GM18867 (cell line): ENCODE results near the gene COL6A5.
"Not testable (repeated sequence)": the region's sequence is repeated elsewhere in the genome, so short reads cannot be mapped to it uniquely, and the experiment has no call there.

ENCODE experiments used
- ATAC-seq: cut with Tn5 transposase; IDR thresholded peaks from one replicate; pipeline ENCODE4 v1.9.1; 2021; ENCODE audit warnings: mild to moderate bottlenecking, moderate library complexity; ENCODE audit not compliant: unreplicated experiment

The COL6A5 gene

DNA sequence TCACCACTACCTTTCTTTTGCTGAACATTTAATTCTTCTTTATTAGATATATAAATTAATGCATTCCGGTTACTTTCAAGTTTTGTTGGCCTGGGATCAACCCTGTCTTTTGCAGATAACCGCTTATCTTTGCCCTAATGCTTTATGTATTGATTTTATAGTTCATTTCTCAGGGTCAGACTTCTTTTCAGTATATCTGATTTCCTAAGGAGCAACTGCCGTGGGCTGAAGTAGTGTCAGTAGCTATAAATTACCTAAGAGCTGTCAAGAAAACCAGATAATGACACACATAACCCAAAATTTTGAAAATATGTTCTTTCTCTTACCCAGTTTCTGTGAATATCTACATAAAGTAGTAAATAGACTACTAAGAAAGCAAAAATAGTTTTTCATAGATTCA, 38.0 kb downstream of the COL6A5 start:
- no peak for ATAC-seq

DNA sequence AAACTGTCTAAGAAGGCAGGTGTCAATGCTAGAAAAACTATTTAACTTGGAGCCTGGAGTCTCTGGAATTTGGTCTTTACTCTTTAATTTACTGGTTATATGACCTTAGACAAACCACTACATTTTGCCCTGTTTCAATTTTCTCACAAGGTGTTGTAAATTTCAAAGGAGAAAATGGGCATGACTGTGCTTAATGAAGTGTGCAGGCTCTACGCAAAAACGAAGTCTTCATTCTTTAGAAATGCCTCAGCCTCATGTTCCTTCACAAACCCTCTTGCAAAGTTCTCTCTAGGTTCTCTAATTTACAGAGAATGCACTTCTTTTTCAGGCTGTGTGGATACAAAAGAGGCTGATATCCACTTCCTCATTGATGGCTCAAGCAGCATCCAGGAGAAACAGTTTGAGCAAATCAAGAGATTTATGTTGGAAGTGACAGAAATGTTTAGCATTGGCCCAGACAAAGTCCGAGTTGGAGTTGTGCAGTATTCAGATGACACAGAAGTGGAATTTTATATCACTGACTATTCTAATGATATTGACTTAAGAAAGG, 39.1 kb downstream of the COL6A5 start:
- ATAC-seq: no peak

DNA sequence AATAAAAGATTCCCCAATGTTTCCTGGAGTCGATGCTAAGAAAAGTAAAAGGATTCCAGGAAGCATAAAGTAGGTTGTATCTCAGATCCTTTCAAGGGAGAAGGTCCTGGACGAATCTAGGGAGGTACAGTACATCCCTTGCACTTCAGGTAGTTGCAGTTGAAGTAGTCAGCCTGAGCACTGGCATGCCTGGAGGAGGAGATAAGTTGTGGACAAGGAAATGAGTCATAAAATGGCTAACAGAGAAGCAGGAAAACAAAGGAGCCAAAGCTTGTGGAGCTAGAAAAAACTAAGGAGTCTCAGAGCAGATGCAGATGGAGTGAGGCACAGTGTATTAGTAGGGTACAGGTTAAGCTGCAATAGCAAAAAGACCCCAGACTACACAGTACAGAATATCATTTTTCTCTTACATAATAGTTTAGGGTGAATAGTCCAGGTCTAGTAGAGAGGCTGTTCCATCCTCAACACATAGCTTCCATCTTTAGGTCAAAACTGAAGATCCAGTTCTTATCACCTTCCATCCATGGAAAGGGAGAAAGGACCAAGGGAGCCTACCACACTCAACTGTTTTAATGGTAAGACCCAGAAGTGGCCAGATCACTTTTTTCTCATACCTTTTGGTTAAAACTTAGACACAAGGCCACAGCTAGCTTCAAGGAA, 41.3 kb downstream of the COL6A5 start:
- no peak for ATAC-seq

DNA sequence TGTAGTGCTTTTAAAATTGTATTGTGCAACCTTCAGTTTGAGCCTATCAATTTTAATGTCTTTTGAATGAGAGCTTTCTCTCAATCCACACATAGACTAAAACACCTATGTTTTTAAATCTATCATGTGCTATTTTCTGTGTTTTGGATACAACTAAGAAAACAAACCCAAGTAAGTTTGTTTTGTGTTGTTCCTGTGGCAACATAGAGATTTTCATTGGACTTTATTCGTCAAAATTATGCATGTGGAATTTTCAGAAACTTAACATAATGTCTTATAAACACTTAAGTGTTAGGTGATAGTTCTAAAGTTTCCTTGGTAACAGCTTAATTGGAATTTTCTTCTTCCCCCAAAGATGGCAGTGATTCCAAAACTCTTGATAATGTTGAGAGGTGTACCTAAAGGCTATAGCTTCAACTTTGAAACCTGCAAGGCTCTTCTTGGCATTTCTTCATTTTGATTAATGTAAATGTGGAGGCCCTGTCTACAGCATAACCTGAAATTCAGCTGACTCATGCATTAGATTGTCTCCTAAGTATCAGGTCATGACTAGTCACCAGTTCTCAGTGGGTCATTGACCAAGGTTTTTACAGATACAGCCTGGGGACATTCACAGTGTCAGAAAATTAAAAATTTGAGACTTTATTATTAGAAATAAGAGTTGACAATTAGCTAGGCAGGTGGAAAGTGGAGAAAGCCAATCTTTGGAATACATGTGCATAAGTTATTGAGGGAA, 44.4 kb downstream of the COL6A5 start:
- ATAC-seq: no peak

DNA sequence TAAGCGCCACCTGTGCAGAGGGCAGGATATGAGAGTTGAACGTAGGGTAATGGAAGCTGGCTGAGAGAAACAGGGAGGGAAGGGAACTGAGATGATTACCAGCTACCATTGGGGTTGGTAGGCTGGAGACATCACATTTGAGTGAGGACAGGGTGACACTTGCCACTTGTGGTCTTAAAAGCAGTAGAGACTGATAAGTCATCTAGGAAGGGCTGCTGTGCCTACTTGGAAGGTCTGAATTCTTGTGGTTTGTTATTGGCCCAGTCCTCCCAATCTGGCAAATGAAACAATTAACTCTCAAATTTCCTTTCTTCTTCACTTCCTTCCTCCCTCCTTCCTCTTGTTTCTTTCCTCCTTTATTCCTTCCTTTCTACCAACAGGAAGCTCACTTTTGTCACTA, 46.8 kb downstream of the COL6A5 start:
- ATAC-seq: no peak

DNA sequence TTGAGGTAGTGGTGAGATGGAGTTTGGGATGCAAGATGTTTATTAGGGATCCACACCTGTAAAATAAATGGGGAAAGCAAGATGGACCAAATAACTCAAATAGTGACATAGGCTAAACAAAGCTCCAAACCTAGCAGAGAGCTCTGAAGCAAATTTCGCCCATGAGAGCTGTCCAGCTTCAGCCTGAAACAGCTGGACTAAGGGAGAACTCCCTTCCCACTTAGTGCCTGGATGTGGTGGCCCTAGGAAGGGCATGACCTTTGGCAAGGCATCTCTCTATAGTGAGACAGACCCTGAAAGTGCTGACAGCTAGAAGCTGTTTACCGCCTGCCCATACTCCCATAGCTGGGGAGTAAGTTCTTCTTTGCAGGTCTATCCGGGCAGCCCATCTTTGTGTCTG, 48.1 kb downstream of the COL6A5 start:
- ATAC-seq: no peak

DNA sequence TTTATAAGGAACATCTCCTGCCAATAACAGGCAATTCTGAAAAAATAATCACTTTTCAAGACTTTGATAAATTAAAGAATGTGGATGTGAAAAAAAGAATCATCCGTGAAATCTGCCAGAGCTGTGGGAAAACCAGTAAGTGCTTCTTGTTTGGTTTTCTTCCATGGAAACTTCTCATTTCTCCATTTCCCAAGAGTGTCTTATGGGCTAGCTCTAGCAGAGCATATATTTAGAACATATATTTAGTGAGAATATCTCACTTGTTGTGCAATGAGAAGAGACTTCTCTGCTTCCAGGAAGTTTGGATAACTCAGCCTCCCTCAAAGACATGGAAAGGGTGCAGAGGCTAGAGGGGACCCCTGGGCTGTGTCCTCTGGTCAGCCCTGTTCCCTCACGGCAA, 49.9 kb downstream of the COL6A5 start:
- no peak for ATAC-seq

DNA sequence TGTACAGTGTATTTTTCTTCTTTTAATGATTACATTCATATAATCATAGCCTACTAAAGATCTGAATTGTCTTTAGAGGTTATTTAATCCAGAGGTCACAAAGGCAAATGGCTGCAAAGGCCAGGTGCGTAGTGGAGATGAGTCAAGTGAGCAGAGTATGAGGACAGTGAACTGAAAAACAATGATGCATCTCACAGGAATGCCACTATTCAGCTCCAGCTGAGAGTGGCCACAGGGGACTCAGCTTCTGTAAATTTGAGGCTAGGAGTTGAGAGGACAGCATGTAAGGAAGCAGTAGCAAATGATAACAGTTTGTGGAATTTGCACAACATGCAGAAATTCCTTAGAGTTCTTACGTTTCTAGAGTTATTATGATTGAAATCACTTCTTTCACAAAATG, 50.4 kb downstream of the COL6A5 start:
- ATAC-seq: no peak

DNA sequence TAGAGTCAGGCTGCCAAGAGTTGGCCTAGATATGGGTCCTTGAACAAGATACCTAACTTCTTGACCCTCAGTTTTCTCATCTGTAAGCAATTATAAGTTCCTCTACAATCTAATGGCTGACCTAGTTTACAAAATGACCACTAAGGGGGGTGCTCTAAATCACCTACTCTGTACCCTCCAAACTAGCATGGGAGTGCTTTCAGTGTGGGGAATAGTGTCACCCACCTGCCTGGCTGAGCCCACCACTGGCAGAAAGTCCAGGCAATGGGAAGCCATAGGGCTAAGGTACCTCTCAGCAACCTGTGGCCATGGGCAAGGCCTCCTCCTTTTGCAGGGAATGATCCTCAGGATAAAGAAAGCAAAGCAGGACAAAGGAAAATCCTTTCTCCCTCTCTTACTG, 58.9 kb downstream of the COL6A5 start:
- no peak for ATAC-seq

DNA sequence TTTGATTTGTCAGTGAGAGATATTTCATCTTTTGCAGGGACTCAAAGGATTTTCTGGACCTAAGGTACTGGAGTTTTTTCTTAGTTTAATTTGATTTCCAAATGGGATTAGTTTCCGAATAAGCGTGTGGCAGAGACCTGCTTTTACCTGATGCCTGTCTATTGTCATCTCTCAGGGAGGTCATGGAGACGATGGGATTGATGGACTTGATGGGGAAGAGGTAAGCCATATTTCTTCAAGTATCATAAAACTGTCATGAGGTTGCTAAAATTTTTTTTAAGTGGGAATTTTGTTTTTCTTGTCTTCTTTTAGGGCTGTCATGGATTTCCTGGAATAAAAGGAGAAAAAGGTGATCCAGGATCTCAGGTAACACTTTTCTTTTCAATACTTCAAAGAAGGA, 60.5 kb downstream of the COL6A5 start:
- ATAC-seq: no peak

DNA sequence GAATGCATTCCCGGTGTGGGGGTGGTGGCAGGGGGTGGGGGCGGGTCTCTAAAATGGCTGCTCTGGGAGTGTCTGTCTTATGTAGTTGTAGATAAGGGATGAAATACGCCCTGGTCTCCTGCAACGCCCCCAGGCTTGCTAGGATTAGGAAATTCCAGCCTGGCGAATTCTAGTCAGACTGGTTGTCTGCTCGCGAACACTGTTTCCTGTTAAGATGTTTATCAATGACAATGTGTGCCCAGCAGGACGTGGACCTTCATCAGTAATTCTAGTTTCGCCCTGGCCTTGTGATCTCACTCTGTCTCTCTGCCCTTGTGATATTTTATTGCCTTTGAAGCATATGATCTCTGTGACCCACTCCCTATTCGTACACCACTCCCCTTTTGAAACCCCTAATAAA, 62.8 kb downstream of the COL6A5 start:
- not testable (repeated sequence) for ATAC-seq

DNA sequence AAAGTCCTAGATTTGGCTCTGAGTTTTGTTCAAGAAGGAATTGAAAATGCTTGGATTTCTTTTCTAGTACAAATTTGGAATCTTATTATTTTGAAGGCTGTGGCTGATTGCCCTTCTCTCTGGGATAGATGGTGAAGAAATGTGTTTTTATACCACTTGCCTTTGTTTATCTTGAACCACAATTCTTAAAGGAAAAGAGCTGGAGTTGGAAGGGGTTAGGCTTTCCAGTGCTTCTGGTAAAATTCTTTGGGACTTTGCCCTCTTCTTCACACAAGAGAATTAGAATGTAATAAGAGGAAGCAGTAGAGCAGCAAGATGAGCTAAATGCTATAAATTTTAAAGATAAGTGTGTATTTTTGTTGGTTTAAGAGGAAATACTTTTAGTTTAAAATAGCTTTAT, 65.8 kb downstream of the COL6A5 start:
- ATAC-seq: no peak

DNA sequence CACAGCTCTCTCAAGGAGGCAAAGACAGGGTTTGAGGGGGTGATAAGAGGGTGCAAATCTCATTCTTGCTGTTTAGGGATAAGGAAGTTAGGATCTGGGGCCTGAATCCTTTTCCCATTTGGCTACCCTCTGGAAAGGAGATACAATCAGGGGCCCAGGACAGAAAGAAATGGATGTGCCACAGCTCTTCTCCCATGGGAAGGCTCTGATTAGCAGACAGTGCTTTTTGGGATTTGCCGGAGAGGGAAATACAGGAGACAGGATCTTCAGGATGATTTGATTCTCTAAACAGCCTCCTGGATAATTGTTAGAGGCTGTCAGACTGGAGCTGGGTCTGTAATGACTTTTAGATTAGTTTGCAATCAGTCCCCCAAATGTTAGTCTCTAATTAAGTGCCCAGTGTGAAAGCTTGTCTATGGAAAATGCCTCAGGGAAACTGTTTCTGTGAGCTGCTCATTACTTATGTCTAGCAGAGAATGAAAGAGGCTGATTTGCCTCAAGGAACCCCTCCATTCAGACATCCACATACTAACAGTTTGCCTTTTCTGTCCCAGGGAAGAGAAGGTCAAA, 67.6 kb downstream of the COL6A5 start:
- no peak for ATAC-seq

DNA sequence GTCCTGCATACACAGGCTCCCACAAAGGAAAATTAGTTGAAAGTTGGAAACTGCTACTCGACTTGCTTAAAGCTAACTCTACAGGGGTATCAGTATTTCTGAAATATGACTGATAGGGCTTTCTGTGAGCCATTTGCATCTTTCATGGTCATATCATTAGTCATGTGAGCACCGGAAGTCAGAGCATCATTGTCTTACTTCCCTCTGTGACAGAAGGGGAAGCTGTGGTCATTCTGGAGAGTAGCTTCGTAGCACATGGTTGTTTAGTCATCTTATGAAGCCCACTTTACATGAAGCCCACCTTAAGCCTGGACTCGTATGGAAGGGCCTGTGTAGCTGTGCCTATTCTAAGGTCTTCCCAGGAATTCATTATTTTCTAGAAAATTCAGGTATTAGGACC, 69.0 kb downstream of the COL6A5 start:
- no peak for ATAC-seq

DNA sequence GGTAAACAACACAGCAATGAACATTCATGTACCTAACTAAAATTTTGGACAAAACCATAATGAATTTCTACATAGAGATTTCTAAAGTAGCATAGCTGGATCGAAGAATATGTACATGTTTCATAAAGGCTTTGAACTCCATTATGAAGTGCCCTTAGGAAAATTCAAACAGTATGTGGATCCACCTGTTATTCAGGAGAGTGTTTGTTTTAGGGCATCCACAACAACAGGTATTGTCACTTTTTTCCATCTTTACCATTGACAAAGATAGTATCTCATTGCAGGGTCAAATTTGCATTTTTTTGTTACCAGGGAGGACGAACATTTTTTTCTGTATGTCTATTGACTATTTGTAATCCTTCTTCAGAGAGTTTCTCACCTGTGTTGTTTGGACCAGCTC, 75.0 kb downstream of the COL6A5 start:
- no peak for ATAC-seq

DNA sequence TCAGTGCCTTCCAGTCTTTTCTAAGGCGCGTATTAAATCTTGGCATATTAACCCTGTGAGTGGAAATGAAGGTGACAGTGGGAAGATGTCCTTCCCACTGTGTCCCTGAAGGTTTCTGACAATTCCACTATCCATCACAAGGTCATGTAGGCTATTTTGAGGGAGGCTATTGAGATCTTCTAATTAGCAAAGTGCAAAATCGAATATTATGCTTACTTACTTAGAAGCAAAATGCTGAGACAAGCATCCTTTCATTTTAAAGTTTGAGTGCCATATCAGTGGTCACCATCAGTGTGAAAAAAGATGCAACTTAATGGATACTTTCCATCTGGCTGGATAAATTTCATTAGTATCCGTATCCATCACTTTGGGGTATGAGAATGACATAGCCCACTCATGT, 77.6 kb downstream of the COL6A5 start:
- ATAC-seq: no peak

DNA sequence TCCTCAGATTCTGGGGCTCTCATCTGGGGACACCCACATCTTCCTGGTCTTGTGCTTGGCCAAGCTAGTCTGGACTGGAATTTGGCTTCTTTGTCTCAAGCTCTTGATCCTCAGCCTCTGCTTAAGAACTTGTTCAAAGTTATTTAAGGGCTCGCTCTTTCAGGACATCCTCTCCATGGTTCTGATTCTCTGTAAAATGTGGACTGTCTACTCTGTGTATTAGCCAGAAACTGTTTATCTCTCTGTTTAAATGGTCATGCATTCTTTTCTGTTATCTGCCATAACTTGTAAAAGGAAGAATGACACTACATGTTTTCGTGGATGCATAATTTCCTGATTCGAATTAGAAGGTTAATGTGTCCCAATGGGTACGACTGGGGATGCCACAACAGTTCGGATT, 79.4 kb downstream of the COL6A5 start:
- no peak for ATAC-seq

DNA sequence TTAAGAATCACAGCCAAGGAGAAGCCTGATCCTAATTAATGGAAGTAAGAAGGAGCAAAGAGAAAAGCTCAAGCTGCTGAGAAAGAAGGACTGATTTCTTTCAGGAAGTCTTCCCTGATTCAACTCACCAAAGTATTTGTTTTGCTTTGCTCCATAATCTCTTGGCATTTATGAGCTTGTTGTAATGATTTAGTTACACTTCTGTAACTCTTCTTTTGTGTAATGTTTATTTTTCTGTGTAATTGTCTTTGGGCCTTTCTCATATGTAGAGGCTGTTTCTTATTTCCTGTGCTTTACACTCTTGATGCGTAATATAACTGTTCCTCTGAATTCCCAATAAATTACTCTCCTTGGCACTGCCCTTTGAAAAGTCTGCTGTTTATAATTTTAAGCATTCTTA, 80.0 kb downstream of the COL6A5 start:
- ATAC-seq: no peak

DNA sequence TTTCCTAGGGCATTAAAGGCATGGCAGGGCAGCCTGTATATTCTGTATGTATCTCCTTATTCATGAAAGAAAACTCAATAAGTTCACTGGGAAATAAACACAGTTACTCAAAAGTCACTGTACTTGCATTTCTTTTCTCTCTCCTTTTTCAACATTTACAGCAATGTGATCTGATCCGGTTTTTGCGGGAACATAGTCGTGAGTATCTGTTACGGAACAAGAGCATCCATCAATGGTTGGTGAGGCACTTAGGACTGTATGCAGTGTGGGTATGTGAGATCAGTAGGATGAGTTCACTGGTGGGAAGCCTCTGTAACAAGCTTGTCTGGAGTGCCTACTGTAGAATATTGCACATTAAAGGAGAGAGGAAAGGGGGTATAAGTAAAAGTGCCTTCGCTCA, 80.7 kb downstream of the COL6A5 start:
- ATAC-seq: no peak

DNA sequence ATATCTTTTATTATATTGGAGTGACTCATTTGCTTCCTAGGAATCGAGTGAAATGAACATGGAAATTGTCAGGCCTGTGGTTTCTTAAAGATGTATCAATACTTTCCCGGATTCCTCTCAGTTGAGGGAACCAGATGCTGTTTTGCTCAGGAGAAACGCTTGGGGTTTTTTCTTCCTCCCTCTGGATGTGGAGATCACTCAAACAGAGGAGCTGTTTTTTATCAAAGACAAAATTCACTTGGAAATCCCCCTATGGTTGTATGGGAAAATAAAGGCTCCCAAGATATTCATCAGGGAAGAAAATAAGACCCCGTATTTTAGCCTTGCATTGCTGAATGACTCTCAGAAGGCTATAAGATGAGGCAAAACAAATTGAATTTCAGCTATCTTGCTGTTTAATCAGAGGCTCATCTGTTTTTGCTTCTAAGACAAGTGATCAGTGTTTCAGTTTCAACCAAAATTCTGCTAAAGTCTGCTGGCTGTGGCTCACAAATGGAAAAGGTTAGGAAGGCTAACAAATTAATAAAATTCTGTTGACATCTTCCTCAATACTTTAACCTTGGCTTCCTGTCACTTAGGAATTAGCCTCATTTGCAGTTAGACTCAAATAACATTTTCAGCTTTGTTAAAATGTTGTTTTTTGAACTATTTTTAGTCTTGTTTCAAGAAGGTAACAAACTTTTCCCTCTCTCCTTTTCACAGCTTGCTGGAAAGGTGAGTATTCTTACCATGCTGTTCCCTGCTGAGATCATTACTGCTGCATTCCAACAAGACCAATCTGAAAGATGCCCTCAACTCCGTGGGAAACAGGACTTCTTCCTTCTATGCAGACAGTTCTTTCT, 83.6 kb downstream of the COL6A5 start:
- ATAC-seq: no peak

DNA sequence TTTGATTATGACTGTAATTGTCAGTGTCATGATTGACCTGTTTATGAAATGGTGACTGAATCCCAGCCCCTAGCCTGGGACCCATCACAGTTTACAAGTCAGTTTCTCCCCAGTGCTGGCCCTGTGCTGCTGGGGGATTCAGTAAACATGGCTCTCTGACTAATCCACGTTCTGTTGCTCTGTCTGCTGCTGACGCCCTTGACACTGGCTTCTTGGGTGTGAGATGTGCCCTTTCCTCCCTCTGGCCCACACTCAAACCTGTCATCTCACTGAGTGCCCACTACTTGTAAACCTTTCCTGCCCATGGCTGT, 84.2 kb downstream of the COL6A5 start:
- ATAC-seq: no peak

DNA sequence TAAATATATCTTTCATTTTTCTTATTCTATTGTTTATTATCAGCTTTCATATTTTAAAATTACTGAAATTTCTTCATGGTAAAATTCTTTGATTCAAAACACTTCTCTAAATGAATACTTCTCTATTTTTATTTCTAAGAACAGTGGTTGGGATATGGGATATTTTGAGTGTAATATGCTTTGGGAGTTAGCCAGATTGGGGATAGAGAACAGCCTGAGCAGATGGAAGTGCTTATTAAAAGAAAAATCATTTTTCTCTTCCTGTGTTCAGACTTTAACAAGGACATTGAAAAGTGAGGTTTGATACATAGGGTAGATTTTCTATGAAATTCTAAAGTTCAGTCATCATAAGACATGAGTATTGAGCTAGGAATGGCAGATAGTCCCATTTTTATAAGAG, 84.8 kb downstream of the COL6A5 start:
- ATAC-seq: no peak
